ENCODE results near the gene KSR1.

DNA sequence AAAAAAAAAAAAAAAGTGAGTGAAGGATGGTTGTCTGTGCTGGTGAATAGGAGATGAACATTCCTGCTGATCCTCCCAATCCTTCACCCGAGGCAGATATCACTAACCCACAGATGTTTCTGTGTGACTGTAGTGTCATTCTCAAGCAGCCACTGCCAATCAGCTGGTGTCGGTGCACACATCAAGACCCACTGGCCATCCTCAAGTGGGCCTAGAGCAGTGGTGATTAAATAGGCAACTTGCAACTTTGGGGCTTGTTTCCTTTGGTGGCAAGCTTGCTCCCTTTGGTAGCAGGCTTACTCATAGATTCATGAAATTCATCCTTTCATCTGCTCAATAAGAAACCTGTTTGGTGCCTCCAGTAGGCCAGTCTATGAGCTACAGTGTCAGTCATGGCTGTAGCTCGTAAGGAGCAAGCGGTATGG lies 123.7 kb downstream of the KSR1 start:
- TF ChIP-seq POLR2AphosphoS5 (IDR thresholded peaks at IDR 0.05; ENCODE audit: borderline replicate concordance, low read depth, low read length) = no peak
- TF ChIP-seq EZH2 (IDR thresholded peaks at IDR 0.05) = no peak
- TF ChIP-seq FOXP2 (optimal IDR thresholded peaks at IDR 0.05; ENCODE audit: control extremely low read depth, extremely low read length, insufficient read depth) = no peak
